NT2/D1 (cell line): ENCODE results near the gene FRMD4B.
"Not testable (repeated sequence)": the region's sequence is repeated elsewhere in the genome, so short reads cannot be mapped to it uniquely, and the experiment has no call there.

Source experiments
- SUZ12 ChIP-seq: IDR thresholded peaks from 2 replicates; pipeline ENCODE4 v1.6.1; 2011; ENCODE audit not compliant: insufficient read length, insufficient read depth; ENCODE audit errors: extremely low read depth
- YY1 ChIP-seq: IDR thresholded peaks from 2 replicates; pipeline ENCODE4 v1.6.1; 2011; ENCODE audit not compliant: insufficient read length, insufficient read depth
- ZNF274 ChIP-seq: IDR thresholded peaks from 2 replicates; pipeline ENCODE4 v1.6.1; 2011; ENCODE audit warnings: mild to moderate bottlenecking, low read depth, low read length

DNA sequence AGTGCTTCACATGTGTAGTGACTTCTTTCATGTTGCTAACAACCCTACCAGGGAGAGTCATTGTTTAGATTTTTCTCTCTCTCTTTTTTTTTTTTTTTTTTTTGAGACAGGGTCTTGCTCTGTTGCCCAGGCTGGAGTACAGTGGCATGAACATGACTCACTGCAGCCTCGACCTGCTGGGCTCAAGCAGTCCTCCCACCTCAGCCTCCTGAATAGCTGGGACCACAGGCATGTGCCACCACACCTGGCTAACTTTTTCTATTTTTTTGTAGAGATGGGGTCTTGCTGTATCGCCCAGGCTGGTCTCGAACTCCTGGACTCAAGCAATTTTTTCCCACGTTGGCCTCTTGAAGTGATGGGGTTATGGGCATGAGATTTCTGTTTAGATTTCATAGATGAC, 63.4 kb downstream of the FRMD4B start:
- not testable (repeated sequence) for TF ChIP-seq SUZ12, ZNF274, YY1
